Globus pallidus (tissue), 1 donor: ENCODE measurements around the gene CUX1.
"Not testable (repeated sequence)": the region's sequence is repeated elsewhere in the genome, so short reads cannot be mapped to it uniquely, and the experiment has no call there.

Source experiments
- DNase-seq: peaks from one replicate; pipeline ENCODE4 v3.0.0-alpha.2; 2015; ENCODE audit warnings: low spot score

The CUX1 gene

DNA sequence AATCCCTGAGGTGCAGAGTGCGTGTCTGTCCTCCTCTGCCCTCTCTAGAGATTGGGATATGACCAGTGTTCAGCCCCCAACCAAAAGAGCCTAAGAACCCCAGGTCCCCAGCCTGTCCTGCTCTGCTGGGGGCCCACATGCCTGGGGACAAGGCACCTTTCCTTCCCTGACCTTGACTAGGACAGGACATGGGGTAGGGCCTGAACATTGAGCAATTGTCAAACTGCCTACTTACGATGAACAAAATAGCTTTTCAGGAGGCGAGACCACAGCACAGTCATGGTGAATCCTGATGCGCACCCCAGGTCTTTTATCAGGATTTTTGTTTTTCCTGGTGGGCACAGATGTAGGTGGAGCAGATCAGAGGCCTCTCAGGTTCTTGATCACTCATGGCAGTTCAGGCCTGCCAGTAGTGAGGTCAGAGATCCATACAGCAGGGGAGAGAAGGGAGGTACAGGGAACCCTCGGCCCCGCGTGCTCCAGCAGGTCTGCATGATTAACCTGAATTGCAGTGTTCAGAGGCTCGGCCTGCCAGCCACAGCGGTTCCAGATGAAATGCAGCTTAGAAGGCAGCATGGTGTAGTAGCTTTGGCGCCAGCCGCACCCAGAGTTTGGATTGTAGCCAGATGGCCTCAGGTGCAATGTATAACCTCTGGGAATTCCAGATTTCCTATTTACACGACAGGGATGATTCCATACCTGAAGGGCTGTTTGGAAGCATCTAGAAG lies 191.3 kb downstream of the CUX1 start:
- DNase-seq, result no peak

DNA sequence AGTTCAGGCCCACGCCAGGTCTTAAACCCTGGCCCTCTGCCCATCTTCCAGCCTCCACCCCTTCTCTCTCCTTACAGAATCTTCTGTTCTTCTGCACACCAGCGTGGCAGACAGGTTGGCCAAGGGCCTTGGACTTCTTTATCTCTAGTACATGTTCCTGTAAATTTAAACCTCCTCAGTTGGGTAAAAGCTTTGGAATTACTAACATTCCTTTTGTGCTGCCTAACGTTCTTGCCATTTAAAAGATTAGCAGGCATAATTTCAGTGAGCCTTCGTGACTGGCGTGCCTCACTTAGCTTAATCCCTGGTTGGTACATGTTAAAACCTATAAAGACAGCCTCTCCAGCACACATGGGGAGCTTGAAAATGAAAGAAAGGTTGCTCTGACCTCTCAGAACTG lies 192.2 kb downstream of the CUX1 start:
- DNase-seq, result no peak

DNA sequence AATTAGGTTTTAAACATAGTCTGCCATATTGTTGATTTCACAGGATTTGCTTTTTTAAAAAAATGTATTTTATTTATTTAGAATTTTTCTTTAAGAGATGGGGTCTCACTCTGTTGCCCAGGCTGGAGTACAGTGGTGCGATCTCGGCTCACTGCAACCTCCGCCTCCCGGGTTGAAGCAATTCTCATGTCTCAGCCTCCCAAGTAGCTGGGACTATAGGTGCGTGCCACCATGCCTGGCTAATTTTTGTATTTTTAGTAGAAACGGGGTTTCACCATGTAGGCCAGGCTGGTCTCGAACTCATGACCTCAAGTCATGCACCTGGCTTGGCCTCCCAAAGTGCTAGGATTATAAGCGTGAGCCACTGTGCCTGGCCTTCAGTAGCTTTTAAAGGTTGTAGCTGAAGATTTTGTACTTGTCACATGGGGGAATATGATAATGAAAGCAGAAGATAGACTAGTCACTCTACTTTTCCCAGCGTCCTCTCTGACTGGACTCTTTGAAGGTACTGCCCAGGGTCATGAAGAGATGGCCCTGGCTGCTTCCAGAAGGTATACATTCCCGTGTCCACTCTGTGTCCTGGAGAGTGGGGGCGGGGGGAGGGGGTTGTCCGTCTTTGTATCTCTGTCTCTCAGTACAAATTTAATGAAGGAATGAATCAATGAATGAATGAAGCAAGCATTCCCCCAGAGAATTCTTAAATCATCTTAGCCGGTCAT lies 194.8 kb downstream of the CUX1 start:
- not testable (repeated sequence) for DNase-seq

DNA sequence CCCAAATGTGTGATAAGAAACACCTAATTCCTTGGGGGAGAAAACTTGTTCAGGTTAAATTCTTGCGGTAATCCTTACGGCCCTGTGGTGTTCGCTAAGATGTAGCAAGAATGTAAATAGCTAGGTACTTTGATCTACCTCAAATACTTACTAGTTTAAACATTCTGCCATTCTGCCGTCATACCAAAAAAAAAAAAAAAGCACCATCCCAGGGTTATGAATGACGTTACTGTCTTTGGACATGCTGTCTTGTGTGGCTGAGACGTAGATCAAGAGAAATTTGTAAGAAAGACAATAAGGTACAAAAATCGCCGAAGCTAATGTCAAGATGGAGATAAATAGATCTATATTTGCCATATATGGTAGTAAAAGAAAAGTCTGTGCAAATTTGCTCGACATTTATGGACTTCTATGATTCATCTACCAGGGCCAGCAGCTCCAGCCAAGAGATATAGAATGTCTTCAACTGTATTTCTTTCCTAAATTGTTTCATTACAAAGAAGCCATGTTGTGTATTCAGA lies 195.6 kb downstream of the CUX1 start:
- no peak for DNase-seq

DNA sequence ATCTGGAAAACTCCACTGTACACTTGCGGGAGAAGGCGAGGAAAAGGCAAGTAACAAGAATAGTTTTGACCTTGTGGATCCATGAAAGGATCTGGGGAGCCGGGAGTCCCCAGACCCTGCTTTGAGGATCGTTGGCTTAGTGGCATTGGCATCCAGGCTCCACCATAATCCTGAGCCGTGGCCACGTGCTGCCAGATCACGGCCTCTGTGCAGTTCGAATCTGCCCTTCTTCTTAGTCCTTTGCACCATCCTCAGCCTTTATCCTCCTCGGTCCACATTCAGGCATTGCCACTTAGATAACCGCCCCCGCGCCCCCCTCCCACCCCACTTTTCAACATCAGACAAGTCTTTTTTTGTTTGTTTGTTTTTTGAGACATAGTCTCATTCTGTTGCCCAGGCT lies 201.4 kb downstream of the CUX1 start:
- DNase-seq, result no peak

DNA sequence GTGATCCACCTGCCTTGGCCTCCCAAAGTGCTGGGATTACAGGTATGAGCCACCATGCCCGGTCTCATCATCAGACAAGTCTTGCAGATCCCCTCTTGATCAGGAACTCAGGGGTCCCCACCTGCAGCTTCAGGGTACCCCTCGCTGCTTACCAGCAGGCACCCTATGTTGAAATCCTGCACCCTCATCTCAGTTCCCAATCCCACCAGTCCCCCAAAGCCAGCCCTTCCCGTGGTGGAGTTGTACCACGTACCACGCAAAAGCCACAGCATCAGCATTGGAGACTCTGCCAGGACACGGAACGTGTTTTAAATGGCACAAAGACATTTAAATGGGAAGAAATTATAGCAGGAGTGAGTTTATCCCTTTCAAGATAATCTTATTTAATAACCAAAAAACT lies 202.0 kb downstream of the CUX1 start:
- no peak for DNase-seq

DNA sequence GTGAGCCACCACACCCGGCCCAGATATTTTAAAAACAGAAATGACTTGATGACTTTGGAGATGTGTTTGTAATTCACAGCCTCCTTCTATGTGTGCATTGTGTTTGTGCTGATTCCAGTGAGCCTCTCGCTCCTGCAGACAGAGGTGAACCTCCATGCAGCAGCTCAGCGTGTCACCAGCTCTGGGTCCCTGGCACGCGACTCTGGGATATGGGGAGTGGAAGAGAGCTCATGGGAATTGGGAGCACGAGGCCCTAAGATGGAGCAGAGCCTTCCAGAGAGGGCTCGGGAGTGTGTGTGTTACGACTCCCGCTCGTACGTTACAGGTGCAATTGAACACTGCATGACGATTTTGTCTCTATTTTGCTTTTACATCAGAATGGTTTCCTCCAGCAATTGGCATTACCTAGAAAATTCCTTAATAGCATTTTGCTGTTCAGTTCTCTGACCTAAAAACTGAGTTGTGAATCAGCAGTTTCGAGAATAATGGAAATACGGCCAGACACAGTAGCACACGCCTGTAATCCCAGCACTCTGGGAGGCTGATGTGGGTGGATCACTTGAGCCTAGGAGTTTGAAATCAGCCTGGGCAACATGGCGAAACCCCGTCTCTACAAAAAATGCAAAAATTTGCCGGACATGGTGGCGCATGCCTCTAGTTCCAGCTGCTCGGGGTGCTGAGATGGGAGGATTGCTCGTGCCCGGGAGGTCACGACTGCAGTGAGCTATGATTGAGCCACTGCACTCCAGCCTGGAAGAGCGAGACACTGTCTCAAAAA lies 204.6 kb downstream of the CUX1 start:
- no peak for DNase-seq

DNA sequence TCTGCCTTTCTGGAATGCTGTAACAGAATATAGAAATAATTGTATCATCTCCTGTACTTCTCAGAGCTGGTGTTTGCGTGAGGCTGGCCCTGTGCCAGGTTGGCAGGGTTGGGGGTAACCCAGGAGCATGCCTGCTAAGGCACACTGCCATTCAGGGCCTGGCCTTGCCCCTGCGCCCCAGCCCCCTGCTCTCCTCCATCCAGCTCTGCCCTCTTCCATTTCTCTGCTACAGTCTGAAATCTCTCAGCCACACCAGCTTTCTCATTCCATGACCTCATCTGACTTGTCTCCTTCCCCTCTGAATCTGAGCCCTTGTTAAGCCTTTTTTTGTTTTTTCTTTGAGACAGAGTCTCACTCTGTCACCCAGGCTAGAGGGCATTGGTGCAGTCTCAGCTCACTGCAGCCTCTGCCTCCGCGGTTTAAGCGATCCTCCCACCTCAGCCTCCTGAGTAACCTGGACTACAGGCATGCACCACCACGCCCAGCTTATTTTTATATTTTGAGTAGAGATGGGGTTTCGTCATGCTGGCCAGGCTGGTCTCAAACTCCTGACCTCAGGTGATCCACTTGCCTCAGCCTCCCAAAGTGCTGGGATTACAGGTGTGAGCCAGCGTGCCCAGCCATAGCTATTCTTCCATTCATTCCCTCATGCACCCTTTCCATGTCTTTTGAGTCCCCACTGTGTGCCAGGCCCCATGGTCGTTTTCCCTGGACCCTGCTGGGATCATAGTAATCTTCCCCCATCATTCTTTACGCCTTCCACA lies 206.8 kb downstream of the CUX1 start:
- DNase-seq, result no peak

DNA sequence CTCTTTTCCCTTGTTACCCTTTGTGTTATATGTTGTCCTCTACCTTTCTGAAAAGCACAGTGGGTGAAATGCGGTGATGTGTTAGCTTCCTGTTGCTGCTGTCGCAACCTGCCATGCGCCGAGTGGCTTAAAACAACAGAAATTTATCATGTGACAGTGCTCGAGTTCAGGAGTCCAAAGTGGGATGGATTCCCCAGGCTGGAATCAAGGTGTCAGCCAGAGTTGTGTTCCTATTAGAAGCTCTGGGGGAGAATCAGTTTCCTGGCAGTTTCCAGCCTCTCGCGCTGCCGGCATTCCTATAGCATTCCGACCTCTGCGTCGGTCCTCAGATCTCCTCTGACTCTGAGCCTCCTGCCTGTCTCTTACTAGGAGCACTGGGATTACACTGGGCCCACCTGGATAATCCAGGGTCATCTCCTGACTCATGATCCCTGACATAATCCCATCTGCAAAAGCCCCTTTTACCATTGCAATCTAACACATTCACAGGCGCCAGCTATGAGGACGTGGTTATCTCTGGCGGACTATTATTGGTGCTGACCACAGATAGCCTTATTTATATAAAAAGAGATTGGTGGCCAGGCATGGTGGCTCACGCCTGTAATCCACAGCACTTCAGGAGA lies 207.5 kb downstream of the CUX1 start:
- DNase-seq, result no peak

DNA sequence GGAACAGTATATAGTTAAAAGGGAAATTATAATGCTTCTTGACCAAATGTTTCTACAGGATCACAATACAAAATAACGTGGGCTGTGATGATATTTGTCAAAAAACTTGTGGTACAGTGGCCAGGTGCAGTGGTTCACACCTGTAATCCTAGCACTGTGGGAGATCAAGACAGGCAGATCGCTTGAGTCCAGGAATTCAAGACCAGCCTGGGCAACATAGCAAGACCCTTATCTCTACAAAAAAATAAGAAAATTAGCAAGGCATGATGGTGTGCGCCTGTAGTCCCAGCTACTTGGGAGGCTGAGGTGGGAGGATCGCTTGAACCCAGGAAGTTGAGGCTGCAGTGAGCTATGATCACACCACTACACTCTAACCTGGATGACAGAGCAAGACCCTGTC lies 208.4 kb downstream of the CUX1 start:
- not testable (repeated sequence) for DNase-seq

DNA sequence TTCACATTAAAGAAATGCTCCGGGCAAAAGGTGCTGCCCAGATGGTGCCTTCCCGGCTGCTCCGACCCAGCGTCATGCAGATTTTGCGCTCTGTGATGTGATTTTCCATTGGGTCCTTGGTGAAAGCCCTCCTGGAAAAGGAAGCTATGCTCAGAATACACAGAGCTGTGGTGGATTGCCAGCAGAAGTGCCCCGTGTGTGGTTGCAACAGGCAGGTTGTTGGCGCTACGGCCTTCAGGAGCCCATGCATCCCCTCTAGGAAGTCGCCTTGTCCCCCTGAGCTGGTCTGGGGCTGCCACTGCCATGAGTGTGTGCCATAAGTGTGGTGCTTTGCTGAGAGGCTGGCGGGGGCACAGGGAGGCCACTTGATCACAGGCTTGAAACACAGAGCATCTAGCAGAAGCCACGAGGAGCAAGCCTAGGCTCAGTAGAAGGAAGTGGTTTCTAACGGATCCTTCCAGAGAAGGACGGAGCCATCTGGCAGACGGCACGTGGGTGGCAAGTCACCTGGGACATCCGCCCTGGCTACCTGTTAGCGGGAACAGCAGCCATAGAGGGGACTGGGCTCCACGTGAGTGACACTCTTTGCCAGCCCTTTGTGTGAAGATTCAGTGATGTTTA lies 210.9 kb downstream of the CUX1 start:
- no peak for DNase-seq

DNA sequence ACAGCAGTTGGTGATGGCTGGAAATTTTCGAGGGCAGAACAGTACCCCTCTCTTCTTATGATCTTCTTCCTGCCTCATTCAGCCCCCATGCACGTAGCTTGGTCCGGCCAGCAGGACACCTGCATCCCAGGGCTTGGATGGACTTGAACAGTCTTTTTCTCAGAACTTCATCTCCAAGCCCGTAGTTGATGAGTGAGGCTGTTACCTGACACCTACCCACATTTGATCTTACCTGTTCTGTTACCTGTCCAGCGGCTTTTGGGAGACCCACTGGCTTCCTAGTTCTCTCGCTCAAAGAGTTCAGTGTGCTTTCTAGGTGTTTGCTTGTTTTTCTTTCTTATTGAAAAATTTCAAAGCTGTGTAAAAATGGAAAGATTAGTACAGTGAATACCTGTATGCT lies 212.2 kb downstream of the CUX1 start:
- no peak for DNase-seq

DNA sequence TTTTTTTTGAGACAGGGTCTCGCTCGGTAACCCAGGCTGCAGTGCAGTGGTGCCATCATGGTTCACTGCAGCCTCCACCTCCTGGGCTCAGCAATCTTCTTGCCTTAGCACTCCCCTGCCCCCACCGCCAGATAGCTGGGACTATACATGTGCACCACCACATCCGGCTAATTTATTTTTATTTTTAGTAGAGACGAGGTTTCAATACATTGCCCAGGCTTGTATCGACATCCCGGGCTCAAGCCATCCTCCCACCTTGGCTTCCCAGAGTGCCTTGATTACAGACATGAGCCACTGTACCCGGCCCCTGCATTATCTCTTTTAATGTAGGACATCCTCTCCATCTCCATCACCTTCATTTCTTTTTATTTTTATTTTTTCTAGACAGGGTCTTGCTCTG lies 213.3 kb downstream of the CUX1 start:
- no peak for DNase-seq

DNA sequence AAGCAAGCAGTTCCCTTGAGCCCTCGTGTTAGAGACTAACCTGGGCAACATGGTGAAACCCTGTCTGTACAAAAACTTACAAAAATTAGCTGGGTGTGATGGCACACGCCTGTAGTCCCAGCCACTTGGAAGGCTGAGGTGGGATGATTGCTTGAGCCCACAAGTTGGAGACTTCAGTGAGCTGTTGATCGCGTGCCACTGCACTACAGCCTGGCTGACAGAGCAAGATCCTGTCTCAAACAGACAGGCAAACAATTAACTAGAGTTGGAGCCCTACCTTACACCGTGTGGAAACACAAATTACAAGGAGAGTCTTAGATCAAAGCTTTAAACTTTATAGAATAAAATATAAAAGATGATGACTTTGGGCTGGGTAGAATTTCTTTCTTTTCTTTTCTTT lies 219.5 kb downstream of the CUX1 start:
- no peak for DNase-seq

DNA sequence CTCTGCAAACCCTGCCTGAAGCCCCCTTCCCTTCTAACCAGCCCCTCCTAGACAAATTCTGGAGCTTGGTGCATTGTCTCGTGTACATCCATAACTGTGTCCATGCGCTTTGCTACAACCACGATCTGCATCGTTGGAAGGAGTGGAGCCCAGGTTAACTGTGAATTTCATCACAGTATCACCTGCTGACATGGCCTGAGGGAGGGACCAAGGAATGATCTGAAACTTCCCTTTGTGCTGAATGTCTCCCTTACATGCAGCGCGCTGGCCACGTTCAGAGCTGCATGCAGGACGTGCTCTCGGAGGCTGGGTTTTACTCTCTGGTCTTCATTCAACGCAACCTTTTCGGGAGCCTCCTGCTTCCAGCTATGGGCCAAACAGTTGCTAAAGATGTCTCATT lies 222.3 kb downstream of the CUX1 start:
- DNase-seq, result no peak

DNA sequence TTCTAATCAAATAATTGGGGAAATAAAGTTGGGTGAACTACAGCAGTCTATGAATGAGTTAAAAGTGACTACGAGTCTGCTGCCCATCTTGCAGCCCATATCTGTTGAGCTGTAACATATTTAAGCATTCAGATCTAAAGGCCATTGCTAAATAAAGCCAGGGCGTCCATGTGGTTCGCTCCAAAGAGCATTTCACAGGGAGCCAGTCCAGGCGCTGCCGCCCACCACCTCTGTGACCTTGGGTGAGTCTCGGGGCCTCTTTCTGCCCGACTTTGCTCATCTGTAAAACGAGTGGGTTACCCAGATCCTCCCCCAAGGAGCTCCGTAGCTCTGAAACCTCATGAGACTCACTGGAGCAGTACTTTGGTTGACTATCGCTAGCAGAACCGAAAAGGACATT lies 223.1 kb downstream of the CUX1 start:
- no peak for DNase-seq

DNA sequence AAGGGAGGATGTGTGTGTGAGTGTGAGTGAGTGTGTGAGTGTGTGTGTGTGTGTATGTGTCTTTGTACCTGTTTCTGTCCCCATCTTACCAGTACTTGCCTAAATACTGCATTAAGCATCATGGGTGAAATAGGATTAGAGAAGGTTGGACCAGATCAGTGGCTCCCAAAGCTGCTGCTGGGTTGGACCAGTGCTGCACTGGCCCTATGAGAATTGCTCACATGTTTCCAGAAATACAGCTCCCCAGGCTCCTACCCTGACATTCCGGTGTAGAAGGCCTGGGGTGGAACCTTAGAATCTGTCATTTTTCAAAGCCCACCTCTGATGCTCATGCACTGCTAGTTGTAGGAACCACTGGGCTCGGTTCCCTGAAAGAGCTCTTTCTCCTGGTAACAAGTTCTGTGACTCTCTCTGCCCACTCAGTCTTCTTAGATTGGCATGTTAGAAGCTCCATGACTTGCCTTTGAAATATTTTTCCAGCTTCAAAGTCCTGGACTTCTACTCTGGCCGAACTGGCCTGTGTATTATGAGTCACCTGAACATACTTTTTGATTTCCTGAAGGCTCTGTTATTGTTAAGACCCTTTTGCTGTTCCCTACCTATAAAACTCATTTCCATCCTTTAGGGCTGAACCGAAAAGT lies 224.7 kb downstream of the CUX1 start:
- DNase-seq, result no peak

DNA sequence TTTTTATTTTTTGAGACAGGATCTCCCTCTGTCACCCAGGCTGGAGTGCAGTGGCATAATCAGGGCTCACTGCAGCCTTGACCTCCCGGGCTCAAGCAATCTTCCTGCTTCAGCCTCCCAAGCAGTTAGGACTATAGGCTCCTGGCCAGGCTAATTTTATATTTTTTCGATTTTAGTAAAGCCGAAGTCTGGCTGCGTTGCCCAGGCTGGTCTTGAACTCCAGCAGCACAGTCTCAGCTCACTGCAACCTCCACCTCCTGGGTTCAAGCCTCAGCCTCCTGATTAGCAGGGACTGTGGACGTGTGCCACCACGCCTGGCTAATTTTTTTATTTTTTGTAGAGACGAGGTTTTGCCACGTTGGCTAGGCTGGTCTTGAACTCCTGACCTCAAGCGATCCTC lies 225.4 kb downstream of the CUX1 start:
- not testable (repeated sequence) for DNase-seq

DNA sequence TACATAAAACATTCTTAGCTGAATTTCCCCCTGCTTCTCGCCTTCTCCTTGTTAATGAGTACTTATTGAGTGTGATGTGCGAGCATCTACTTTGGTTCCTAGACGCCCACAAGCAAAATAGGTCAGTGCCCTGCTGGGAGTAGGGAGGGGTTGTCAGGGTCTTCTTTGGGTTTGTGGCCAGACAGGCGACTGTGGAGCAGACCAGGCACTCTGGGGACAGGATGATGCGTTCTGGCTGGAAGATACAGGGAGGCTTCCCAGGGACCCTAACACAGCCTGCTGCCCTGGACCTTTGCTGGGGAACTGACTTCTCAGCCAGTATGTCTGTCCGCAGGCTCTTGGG lies 227.2 kb downstream of the CUX1 start:
- no peak for DNase-seq

DNA sequence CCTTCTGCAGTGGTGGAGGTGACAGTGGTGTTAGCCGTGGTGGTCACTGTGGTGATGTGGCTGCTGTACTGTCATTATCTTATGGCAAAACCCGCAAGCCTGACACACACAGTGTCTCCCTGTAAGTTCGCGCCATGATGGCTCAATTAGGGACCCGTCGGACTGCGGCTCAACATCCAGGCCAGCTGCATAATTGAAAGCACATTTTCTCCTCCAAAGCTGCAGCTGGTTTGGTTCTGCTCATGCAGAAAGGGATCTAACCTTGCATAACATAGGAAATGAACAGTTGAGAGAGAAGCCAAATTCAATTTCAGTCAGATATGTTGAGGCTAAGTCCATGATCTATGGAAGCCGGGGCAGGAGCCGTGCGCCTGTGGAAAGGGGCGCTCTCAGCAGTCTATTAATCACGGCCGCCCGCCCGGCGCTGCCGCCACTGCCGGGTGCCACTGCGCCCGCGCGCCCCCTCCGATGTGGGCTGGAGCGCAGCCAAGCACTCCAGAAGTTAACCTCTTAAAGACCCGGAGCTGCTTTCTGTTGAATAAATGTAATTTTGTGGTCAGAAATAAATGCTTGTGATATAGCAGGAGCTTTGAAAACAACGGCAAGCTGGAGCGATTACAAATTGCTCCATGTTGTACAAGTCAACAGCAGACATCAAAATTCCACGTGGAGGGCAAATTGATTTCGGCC lies 227.7 kb downstream of the CUX1 start:
- peak; percentile 45 for DNase-seq
